ENCODE data around the gene MYL9. TPM values are rescaled to one million over a fixed set of nuclear protein-coding genes. Genes with fewer than 3 reads are reported as not detected.
A peak's percentile ranks its signal among the peaks of the same experiment; 100 is the strongest.

Gene MYL9
- total and polyA plus RNA-seq, 2 experiments from 2014 or later: 29.7 to 100 TPM

GRCh38 chr20:36523341-36523740 is 18.0 kb upstream of the MYL9 start (continued):
- TF ChIP-seq, protein P1, sequence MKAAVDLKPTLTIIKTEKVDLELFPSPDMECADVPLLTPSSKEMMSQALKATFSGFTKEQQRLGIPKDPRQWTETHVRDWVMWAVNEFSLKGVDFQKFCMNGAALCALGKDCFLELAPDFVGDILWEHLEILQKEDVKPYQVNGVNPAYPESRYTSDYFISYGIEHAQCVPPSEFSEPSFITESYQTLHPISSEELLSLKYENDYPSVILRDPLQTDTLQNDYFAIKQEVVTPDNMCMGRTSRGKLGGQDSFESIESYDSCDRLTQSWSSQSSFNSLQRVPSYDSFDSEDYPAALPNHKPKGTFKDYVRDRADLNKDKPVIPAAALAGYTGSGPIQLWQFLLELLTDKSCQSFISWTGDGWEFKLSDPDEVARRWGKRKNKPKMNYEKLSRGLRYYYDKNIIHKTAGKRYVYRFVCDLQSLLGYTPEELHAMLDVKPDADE (IDR thresholded peaks at IDR 0.05): no peak
- no peak for TF ChIP-seq ZNF114 (CRISPR knock-in tag; IDR thresholded peaks at IDR 0.05)

GRCh38 chr20:36525620-36526365 is 15.5 kb upstream of the MYL9 start:
- peaks cover 7% of the 10 kb centered on the region; the same call in 1 of the 2 replicates for H4K20me1 ChIP-seq (replicated peaks; ENCODE audit: insufficient read depth)
- Mint-ChIP-seq H3K36me3 (ENCODE audit: low read depth) (peaks cover 39% of the 10 kb centered on the region), H3K27ac (peak overlapping the region; percentile 82; the same call in 1 of the 2 replicates), H3K4me1 (no peaks in the 10 kb centered on the region), H3K4me3 (no peak overlapping the region), H3K27me3 (ENCODE audit: insufficient read depth, low read depth, poor library complexity) (peaks cover 2% of the 10 kb centered on the region), H3K9me3 (no peaks in the 10 kb centered on the region)
- H3K4me1 ChIP-seq (ENCODE audit: insufficient read depth): no peaks in the 10 kb centered on the region
- H3K27ac ChIP-seq (ENCODE audit: low read depth): peak overlapping the region; percentile 32; the same call in 1 of the 2 replicates
- H3K79me2 ChIP-seq (replicated peaks; ENCODE audit: insufficient read depth): no peaks in the 10 kb centered on the region
- no peaks in the 10 kb centered on the region for H3K9me2 ChIP-seq (ENCODE audit: insufficient read depth)
- no peaks in the 10 kb centered on the region for H3K27me3 ChIP-seq (ENCODE audit: insufficient read depth)
- no peak overlapping the region for H2AFZ ChIP-seq
- no peak for ATAC-seq
- peaks cover 12% of the 10 kb centered on the region for H3K36me3 ChIP-seq (ENCODE audit: insufficient read depth)
- H3K4me2 ChIP-seq: no peak overlapping the region
- DNase-seq (ENCODE audit: low spot score): no peak
- H3F3A ChIP-seq (replicated peaks; ENCODE audit: low read depth): 0 out of 2 replicates have a peak, but pooled peaks cover 8% of the 10 kb centered on the region
- TF ChIP-seq ZNF114 (CRISPR knock-in tag; IDR thresholded peaks at IDR 0.05) (no peak), STAT1 (IDR thresholded peaks at IDR 0.05; ENCODE audit: unreplicated experiment) (no peak), EZH2phosphoT487 (IDR thresholded peaks at IDR 0.05; ENCODE audit: unreplicated experiment) (no peak), ZNF462 (CRISPR knock-in tag; IDR thresholded peaks at IDR 0.05) (no peak)
- TF ChIP-seq, protein P1 (IDR thresholded peaks at IDR 0.05): no peak
- H3K4me3 ChIP-seq: no peak overlapping the region

All from GM23338 (cell line).